Activated T-cell treated with anti-CD3 and anti-CD28 coated beads for 4 hours (primary cell): ENCODE measurements around the gene CD2.

Experiments
- DNase-seq: peaks from one replicate; pipeline ENCODE4 v3.0.0-alpha.2; 2020

Gene CD2

DNA sequence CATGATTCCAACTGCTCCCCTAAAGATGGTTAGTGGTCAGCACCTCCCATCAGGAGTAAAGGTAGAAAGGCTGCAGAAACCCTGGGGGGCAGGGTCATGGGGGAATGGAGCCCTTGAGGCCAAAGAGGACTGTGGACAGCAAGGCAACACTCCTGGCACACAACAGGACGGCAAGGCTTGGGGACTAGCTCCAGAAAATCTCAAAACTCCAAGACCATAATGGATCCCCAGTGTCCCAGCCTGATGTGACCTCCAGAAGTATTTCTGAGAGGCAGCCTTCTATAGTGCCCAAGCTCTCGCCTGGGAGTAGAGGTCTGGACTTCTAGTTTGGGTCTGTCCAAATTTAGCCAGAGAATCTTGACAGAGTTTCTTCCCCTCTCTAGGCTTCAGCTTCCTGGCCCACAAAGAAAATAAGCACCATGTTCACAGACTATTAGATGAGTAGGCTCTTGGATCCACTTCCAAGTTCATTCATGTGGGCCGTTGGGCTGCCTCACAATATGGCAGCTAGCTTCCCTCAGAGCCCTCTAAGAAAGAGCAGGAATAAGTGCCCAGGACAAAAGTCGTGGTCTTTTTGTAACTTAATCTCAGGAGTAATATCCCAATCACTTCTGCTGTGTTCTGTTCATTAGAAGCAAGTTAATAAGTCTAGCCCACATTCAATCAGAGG lies 6.9 kb downstream of the CD2 start:
- DNase-seq, result no peak

DNA sequence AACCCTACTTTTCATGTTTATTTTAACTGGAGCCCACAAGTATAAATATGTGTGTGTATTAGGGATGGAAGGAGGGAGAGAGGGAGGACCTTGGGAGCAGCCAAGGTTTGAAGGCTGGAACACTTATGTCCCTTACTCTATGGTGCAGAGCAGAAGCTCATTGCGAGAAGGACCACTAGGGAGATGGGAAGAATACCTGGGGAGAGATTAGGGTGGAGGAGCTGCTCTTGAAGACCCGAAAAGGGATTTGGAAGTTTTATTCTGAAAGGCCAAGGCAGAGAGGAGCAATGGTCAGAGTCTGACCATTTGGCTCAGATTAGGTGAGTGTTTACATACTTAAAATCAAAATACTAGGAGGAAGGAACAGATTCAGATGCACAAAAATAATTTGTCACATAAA lies 8.1 kb downstream of the CD2 start:
- DNase-seq, result no peak

DNA sequence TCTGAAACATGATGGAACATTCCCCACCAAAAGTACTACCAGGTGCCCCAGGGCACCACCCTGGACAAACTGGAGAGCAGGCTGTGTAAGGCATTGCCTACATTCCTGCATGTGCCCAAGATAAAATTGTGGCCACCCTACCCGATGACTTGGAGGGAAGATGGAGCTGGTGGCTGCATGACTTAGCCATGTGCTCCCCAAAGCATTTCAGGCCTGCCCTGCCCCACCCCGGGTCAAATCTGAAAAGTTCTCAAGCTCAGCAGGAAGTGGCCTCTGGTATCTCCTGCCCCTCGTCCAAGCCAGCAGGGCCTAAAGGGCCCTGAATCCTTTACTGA lies 8.5 kb downstream of the CD2 start:
- no peak for DNase-seq

DNA sequence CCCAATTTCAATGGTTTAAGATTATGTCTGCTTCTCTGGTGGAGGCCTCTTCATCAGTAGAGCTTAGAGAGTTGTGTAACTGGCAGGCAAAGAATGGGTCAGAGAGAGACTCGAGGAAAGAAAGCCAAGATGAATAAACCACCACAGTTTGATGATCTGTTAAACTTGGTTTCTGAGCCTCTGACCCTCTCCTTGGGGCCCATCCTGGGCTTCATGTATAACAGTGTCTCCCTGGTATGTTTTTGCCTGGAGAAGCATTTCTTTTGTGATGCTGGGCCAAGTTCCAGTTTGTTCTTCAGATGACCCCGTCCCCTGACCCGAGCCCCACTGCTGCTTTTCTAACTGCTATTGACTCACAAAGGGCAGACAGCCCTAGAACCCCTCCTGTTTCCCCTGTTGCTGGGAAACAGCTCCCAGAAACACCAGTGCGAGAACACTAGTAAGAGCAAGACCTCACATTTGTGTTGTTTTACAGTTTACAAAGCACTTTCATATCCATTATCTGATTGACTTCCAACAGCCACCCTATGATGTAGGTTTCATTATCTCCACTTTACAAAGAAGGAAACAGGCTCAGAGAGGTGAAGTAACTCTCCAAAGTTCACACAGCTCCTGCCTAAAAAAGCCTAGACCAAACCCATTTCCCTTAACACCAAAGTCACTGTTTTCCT lies 9.0 kb downstream of the CD2 start:
- no peak for DNase-seq

DNA sequence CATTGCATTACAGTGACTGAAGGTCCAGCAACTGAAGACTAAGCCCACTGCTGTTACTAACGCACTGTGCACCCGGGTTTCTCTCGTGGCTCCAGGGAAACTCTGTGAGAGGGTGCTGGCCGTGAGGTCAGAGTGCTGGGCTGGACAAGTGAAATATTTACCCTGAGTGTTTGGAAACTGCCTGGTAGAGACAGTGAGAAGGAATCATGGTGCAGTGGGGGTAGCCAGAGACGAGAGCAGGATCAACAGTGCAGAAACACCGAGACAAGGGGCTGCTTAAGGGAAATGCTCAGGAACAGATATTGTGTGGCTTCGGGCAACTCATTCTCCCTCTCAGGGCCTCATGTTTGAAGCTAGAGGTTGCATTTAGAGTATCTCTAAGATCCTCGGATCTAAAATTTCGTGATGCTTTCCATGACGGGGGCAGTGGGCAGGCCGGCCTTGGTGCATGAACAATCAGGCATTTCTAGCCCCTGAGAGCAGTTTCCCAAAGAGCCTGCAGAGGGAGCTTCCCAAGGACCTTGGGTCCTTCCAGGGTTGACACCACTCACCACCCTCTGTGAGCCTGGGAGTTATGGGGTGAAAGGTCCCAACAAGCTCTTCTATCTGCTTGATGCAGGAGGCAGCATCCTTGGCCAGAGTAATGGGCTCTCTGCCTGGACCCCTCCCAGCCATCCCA lies 9.7 kb downstream of the CD2 start:
- DNase-seq, result no peak

DNA sequence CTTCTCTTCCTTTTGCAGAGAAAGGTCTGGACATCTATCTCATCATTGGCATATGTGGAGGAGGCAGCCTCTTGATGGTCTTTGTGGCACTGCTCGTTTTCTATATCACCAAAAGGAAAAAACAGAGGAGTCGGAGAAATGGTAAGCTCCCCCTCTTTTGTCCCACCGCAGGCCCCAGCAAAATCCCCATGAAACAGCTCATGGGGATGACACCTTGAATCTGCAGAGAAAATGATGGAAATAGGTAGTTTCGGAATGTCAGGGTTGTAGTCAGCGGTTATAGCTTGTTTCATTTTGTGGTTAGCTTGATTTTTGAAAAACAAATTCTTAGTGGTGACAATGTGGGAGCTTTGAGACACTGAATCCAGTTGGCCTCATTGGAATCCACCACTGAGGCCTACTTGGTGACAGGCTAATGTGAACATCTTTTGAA lies 10.3 kb downstream of the CD2 start:
- no peak for DNase-seq

DNA sequence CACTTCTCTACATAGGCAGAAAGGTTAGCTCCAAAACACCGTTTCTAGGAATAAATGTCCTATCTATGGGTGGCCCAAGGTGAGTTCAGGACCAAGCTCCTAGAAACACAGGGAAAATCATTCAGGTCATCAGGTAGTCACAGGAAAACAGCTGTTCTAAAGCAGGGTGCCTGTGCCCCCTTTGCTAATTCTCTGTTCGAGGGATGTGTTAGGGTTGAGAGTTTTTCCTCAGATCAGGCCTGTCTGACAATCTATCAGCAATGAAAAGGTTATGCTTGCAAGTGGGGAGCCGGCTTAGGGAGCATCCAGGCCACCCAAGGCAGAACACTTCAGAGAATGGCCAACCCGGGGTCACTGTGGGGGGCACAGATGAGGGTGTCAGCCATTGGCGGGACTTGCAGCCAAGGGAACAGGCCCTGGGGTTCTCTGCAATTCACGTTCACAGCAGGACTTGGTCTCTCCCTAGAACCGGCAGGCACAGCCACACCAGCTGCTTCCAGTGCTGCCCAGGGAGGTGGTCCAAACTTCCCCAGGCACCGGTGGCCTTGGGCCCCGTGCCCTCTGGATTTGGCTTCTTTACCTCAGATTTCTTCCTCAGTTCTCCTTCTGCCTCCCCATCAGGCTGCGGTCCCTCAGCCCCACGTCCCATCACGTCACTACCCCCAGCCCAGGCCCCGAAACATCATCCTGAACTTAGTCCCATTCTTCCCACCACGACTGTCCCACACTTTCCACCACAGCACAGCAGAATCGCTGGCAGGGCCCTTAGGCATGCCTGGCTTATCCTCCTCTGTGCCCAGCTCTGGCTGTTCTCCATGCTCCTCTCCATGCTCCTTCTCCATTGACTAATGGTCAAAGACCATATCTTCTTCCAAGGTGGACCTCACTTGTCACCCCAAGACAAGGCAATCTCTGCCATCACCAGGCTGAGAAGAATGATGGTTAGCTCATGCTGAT lies 11.0 kb downstream of the CD2 start:
- DNase-seq, result no peak

DNA sequence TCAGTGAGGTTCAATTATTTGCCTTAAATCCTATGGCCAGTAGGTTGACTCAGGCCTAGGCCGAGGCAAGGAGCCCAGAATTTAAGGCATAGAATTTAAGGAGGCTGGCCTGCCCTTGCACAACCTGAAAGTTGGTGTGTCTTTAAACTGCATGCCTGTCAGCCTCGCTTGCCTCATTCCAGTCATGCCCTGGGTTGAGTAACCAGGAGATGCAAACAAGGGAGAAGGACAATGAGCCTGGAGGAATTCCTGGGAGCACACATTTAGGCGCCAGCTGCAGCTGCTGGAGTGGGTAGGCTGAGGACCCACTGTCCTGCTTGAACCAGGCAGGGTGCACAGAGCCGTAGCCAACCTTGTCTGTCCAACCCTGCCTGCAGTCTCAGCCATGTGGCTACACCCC lies 11.7 kb downstream of the CD2 start:
- no peak for DNase-seq

DNA sequence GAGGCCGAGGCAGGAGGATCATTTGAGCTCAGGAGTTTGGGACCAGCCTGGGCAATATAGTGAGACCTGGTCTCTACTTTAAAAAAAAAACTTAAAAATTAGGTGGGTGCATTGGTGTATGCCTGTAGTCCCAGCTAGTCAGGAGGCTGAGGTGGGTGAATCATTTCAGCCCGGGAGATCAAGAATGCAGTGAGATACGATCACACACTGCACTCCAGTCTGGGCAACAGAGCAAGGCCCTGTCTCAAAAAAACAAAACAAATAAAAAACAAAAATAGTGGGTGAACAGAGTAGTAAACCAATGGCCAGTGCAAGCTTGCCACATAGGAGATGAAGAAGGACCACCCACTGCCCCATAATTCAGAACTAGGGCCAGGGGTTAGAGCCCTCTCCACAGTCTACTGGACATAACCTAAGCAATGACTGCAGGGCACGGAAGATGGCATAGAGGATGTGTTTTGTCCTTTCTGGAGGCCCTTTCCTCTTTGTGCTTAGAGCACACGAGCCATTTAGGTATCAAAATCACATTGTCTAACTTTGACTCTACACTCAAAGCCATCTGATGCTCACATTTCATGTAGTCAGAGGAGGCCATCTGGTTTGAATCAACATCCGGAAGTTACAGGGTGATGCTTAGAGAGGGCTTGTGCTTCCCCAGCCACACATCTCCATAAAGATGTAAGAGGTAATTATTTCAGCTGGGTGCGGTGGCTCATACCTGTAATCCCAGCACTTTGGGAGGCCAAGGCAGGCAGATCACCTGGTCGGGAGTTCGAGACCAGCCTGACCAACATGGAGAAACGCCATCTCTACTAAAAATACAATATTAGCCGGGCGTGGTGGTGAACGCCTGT lies 12.6 kb downstream of the CD2 start:
- DNase-seq, result no peak

DNA sequence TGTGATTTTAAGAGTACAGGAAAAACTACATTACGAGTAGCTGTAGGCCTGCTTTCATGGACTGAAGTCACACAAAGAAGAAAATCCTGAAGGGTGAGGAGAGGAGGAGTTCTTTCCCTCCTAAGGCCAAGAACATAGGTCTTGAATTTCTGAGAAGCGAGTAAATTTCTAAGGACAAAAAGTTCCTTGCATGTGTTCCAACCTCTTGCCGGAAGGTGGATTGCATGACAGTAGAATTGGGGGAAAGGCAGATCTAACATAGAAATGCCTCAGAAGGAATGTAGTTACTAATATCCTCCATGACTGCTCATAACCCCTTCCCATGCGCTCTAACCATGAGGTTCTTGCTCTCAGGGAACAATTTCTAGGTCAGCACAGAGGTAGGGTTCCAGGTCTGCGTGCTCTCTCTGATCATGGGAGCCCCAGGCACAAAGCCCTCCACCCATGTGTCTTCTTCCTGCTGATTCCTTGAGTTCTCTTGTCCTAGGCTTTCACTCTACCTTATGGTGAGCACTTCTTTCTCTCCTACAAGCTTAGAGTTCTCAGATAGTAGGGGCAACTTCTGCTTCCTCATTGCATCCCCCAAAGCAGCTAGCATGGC lies 13.7 kb downstream of the CD2 start:
- no peak for DNase-seq

DNA sequence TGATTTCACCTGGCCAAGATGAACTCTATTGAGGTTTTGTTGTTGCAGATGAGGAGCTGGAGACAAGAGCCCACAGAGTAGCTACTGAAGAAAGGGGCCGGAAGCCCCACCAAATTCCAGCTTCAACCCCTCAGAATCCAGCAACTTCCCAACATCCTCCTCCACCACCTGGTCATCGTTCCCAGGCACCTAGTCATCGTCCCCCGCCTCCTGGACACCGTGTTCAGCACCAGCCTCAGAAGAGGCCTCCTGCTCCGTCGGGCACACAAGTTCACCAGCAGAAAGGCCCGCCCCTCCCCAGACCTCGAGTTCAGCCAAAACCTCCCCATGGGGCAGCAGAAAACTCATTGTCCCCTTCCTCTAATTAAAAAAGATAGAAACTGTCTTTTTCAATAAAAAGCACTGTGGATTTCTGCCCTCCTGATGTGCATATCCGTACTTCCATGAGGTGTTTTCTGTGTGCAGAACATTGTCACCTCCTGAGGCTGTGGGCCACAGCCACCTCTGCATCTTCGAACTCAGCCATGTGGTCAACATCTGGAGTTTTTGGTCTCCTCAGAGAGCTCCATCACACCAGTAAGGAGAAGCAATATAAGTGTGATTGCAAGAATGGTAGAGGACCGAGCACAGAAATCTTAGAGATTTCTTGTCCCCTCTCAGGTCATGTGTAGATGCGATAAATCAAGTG lies 14.3 kb downstream of the CD2 start:
- no peak for DNase-seq

DNA sequence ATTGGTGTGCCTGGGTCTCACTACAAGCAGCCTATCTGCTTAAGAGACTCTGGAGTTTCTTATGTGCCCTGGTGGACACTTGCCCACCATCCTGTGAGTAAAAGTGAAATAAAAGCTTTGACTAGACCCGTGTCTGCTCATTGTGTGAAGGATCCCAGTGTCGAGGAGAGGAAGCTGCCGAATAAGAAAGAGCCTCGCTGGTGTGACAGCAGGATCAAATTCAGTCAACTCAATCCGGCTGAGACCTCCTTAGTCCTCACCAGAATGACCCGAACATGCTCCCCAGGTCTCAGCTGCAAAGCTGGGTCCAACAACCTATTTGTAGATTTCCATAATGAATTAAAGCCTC lies 14.8 kb downstream of the CD2 start:
- no peak for DNase-seq

DNA sequence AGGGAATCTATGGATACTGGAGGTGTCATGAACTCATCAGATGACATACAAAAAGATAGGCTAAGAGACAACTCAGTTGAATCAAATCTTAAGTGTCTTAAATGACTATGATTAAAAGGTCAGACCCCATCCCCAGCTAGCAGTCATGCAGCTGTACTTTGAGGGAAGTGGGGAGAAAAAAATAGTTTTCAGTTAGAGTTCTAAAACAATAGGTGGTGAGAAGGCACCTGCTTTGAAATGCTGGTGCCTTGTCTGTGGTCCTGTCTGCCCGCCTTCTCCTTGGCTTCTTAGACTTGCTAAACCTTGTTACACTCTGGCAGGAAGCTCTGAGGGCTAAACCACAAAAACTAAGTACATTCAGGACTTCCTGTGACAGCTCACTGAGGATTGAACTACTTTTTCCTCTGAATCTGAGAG lies 15.3 kb downstream of the CD2 start:
- DNase-seq, result no peak

DNA sequence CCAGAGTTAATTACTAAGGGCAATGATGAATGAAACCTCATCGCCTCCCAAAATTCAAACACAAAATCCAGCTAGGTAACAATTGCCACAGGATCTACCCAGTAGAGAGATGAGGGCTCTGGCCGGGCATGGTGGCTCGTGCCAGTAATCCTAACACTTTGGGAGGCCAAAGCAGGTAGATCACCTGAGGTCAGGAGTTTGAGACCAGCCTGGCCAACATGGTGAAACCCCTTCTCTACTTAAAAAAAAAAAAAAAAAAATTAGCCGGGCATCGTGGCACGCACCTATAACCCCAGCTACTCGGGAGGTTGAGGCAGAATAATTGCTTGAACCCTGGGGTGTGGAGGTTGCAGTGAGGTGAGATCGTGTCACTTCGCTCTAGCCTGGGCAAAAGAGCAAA lies 15.8 kb downstream of the CD2 start:
- no peak for DNase-seq

DNA sequence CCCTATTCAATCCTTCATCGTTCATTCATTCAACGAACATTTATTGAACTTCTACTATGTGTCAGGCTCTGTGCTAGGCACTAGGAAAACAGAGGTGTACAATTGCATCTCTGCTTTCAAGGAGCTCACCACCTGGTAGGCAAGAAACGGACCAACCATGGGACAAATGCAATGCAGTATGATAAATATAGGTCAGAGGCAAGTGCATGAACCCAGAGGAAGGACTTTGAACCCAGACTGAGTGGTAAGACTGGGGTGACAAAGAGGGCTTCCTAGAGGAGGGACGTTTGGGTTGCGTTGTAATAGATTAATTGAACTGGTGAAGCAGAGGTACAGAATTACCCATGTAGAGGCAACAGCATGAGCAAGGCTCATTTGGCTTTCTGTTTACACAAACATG lies 16.4 kb downstream of the CD2 start:
- no peak for DNase-seq

DNA sequence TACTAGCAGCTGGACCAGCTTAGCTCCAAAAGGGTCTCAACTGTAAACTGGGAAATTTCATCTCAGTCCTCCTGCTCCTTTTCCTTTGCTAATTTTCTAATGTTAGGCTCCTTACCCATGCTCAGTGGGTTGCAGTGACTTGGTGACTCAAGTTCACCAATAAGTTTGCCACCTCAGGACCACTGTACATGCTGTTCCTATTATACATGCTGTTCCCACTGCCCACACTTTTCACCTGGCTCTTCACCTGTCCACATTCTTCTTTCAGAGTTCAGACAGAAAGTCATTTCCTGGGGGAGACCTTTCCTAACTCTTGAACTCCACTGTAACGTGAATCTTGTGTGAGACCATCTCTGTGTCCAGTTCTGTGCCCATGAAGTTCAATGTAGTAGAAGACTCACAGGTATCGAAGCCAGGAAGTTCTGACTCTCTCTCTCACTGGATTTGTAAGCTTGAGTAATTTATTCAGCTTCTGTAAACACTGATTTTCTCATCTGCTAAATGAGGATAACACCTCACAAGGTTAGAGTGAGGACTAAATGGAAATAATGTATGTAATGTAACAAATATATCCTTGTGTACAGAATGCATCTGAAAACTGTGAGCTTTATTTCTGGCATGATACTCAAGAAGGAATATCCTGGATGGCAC lies 17.9 kb downstream of the CD2 start:
- DNase-seq, result no peak

DNA sequence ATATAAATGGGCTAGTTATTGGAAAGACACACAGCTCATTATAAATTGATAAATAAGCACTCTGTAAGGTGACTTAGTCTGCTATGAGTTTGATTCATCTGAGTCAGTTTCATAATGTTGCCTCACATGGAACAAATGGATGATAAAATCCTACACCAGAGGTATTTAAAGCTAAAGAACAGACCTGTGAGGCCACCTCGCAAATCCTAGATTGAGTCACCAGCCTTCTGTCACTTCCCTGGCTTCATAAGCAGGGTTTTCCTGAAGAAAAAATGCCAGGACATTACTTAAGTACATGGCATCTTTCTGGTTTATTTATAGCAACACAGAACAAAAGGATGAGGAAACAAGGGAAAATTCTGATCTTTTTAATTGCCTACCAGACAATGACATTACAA lies 18.4 kb downstream of the CD2 start:
- no peak for DNase-seq

DNA sequence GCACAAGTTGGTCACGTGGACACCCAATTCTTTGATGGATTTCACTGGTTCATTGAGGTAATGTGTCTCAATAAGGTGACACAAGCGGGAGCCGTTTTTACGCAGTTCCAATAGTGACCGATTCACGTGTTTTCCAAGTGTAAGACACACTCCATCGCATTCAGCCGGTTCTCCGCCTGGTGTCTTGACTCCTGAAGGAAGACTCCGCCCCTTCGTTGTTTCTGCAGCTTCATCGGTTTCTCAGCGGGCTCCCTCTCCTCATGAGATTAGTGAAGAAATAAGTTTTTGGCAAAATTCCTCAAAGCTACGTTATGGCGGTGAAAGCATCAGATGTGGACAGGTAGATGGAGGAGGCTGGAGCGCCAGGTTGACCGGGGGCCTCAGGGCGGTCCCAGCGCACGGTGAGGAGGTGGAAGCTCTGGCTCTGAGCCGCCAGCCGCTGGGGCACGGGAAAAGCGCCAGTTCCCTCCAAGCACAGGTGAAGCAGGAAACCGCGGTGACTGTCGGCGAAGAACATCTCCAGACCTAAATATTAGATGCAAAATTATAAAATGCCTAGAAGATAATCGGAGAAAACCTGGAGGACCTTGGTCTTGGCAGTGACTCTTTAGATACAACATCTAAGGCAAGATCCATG lies 21.0 kb downstream of the CD2 start:
- no peak for DNase-seq

DNA sequence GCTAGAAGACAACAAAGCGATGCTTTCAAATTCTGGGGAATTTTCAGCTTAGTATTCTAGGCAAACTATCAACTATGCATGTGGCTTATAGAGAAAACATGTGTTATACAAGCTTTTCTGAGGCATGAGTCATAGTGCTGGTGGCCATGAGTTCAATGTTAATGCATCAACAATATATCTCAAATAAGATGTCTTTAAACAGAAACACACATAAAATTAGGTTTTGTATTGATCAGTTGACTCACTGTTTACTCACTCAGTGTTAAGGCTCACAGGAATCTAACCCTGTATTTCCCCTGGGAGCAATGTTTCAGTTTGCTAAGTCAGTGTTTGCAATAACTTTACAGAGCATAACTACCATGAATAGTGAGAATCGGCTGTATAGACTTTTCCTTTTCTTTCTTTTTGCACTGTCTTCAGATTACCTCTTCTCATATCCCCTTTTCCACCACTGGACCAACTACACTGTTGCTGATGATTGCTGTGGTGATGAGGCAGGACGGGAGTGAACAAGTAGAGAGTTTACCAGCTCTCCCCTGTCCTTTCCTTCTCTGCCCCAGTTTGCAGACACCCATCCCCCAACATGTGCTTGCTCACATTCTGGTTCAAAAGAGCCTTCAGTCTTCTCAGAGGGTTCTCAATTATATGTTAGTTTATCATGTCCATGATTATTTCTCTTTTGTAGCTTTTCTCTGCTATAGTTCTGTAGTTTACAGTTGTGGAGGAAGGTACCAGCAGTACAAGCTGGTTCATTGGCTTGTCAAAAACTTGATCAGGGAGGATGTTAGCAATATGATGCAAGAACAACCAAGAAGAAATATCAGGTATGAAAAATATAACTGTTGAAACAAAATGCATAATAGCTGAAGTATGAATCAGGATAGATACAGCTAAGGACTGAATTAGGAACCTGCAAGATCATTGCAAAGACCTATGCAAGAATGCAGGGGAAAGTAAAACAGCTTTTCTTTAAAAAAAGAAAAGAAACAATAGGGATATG lies 23.9 kb downstream of the CD2 start:
- DNase-seq, result no peak
